HEK293 (cell line): ENCODE results near the gene DDT.

Experiments
- CTCF ChIA-PET: fragments of 350-600 bp; formaldehyde crosslinking; extraction: SDS; loops from one replicate; lab custom pipeline; 2021; ENCODE audit warnings: antibody characterized with exemption; lab: Yijun Ruan, JAX
- POLR2A ChIA-PET: fragments of 300-600 bp; formaldehyde crosslinking; extraction: SDS; loops from one replicate; lab custom pipeline; 2020; ENCODE audit warnings: antibody characterized with exemption, inconsistent platforms; lab: Yijun Ruan, JAX
- H3K27ac ChIP-seq: fragments of 200-500 bp; sonication (Bioruptor generic); 2 replicates; pipeline ENCODE4 v1.5.1; 2014; ENCODE audit warnings: low read depth, low read length, control low read depth, inconsistent platforms; ENCODE audit errors: extremely low read depth
- H3K36me3 ChIP-seq, 2 experiments: fragments of 200-500 bp in 1 of 2; sonication (Bioruptor generic) in 1 of 2; 1 replicate in 1 of 2; 2 replicates in 1 of 2; pipeline ENCODE4 v1.5.1; 2014 to 2017; ENCODE audit warnings: inconsistent platforms in 2 of 2, low read length in 2 of 2; ENCODE audit not compliant: control insufficient read depth in 2 of 2, insufficient read depth in 1 of 2
- H3K4me1 ChIP-seq: fragments of 200-500 bp; sonication (Bioruptor generic); 2 replicates; pipeline ENCODE4 v1.5.1; 2014; ENCODE audit warnings: mild to moderate bottlenecking, low read length, inconsistent platforms; ENCODE audit not compliant: control insufficient read depth, insufficient read depth
- H3K4me3 ChIP-seq: 2 replicates; pipeline ENCODE4 v1.5.1; 2011; ENCODE audit warnings: low read depth, mild to moderate bottlenecking, control low read depth, low read length, moderate library complexity
- H3K9me3 ChIP-seq: fragments of 200-500 bp; sonication (Bioruptor generic); 2 replicates; pipeline ENCODE4 v1.5.1; 2014; ENCODE audit warnings: low read depth, low read length, inconsistent platforms; ENCODE audit not compliant: control insufficient read depth, insufficient read depth
- GLI4 ChIP-seq: fragments of 450-650 bp; formaldehyde crosslinking; IDR thresholded peaks from 2 replicates; pipeline ENCODE4 v1.5.1; 2016; ENCODE audit warnings: missing biosample characterization, missing genetic modification characterization
- SCRT2 ChIP-seq: fragments of 450-650 bp; formaldehyde crosslinking; IDR thresholded peaks from 2 replicates; pipeline ENCODE4 v1.5.1; 2016; ENCODE audit warnings: missing biosample characterization, missing genetic modification characterization
- ZNF138 ChIP-seq: fragments of 450-650 bp; formaldehyde crosslinking; IDR thresholded peaks from 2 replicates; pipeline ENCODE4 v1.5.1; 2016; ENCODE audit warnings: missing biosample characterization, missing genetic modification characterization, borderline replicate concordance
- ZNF202 ChIP-seq: fragments of 450-650 bp; formaldehyde crosslinking; IDR thresholded peaks from 2 replicates; pipeline ENCODE4 v1.5.1; 2016; ENCODE audit warnings: missing biosample characterization, missing genetic modification characterization, borderline replicate concordance
- ZNF37A ChIP-seq: fragments of 450-650 bp; IDR thresholded peaks from 2 replicates; pipeline ENCODE4 v1.5.1; 2018; ENCODE audit warnings: missing biosample characterization, missing genetic modification characterization
- ZNF404 ChIP-seq: fragments of 450-650 bp; formaldehyde crosslinking; IDR thresholded peaks from 2 replicates; pipeline ENCODE4 v1.5.1; 2017; ENCODE audit warnings: missing biosample characterization, missing genetic modification characterization
- ZNF548 ChIP-seq: fragments of 450-650 bp; formaldehyde crosslinking; IDR thresholded peaks from 2 replicates; pipeline ENCODE4 v1.5.1; 2016; ENCODE audit warnings: missing biosample characterization, missing genetic modification characterization
- ZNF549 ChIP-seq: fragments of 450-650 bp; IDR thresholded peaks from 2 replicates; pipeline ENCODE4 v1.5.1; 2018; ENCODE audit warnings: missing biosample characterization, missing genetic modification characterization, mild to moderate bottlenecking, inconsistent platforms, moderate library complexity
- ZNF621 ChIP-seq: fragments of 450-650 bp; formaldehyde crosslinking; IDR thresholded peaks from 2 replicates; pipeline ENCODE4 v1.5.1; 2017; ENCODE audit warnings: missing biosample characterization, missing genetic modification characterization
- ZNF658 ChIP-seq: fragments of 450-650 bp; formaldehyde crosslinking; IDR thresholded peaks from 2 replicates; pipeline ENCODE4; 2016; ENCODE audit warnings: missing biosample characterization, missing genetic modification characterization
- TF ChIP-seq, protein P1 (sequence below): fragments of 450-650 bp; formaldehyde crosslinking; conservative IDR thresholded peaks from 2 replicates; pipeline ENCODE4 v1.5.1; 2016; ENCODE audit warnings: low read depth, missing biosample characterization, missing genetic modification characterization
- TF ChIP-seq, protein P2 (sequence below): fragments of 450-650 bp; formaldehyde crosslinking; IDR thresholded peaks from 2 replicates; pipeline ENCODE4 v1.5.1; 2017; ENCODE audit warnings: missing biosample characterization, missing genetic modification characterization
- TF ChIP-seq, protein P3 (sequence below): fragments of 450-650 bp; formaldehyde crosslinking; IDR thresholded peaks from 2 replicates; pipeline ENCODE4 v1.5.1; 2017; ENCODE audit warnings: missing biosample characterization, missing genetic modification characterization
- TF ChIP-seq, protein P4 (sequence below): fragments of 450-650 bp; formaldehyde crosslinking; IDR thresholded peaks from 2 replicates; pipeline ENCODE4 v1.5.1; 2016; ENCODE audit warnings: missing biosample characterization, missing genetic modification characterization

Gene DDT

DNA sequence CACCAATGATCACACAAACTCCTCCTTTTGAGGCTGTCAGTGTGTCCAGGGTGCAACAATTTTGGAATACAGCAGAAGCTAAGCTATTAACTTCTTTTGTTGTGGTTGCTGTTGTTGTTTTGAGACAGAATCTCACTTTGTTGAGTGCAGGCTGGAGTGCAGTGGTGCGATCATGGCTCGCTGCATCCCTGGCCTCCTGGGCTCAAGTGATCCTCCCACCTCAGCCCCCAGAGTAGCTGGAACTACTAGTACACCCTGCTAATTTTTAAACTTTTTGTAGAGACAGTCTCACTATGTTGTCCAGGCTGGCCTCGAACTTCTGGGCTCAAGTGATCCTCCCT is 35.3 kb downstream of the DDT start (continued):
- TF ChIP-seq, protein P1, sequence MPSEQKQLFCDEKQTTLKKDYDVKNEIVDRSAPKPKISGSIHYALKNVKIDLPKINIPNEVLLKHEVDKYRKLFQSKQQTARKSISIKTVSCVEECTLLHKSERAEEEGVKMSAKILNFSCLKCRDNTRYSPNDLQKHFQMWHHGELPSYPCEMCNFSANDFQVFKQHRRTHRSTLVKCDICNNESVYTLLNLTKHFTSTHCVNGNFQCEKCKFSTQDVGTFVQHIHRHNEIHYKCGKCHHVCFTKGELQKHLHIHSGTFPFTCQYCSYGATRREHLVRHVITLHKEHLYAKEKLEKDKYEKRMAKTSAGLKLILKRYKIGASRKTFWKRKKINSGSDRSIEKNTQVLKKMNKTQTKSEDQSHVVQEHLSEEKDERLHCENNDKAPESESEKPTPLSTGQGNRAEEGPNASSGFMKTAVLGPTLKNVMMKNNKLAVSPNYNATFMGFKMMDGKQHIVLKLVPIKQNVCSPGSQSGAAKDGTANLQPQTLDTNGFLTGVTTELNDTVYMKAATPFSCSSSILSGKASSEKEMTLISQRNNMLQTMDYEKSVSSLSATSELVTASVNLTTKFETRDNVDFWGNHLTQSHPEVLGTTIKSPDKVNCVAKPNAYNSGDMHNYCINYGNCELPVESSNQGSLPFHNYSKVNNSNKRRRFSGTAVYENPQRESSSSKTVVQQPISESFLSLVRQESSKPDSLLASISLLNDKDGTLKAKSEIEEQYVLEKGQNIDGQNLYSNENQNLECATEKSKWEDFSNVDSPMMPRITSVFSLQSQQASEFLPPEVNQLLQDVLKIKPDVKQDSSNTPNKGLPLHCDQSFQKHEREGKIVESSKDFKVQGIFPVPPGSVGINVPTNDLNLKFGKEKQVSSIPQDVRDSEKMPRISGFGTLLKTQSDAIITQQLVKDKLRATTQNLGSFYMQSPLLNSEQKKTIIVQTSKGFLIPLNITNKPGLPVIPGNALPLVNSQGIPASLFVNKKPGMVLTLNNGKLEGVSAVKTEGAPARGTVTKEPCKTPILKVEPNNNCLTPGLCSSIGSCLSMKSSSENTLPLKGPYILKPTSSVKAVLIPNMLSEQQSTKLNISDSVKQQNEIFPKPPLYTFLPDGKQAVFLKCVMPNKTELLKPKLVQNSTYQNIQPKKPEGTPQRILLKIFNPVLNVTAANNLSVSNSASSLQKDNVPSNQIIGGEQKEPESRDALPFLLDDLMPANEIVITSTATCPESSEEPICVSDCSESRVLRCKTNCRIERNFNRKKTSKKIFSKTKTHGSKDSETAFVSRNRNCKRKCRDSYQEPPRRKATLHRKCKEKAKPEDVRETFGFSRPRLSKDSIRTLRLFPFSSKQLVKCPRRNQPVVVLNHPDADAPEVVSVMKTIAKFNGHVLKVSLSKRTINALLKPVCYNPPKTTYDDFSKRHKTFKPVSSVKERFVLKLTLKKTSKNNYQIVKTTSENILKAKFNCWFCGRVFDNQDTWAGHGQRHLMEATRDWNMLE (tag by site-specific recombination), result no peak
- TF ChIP-seq ZNF549 (tag by site-specific recombination), result no peak

DNA sequence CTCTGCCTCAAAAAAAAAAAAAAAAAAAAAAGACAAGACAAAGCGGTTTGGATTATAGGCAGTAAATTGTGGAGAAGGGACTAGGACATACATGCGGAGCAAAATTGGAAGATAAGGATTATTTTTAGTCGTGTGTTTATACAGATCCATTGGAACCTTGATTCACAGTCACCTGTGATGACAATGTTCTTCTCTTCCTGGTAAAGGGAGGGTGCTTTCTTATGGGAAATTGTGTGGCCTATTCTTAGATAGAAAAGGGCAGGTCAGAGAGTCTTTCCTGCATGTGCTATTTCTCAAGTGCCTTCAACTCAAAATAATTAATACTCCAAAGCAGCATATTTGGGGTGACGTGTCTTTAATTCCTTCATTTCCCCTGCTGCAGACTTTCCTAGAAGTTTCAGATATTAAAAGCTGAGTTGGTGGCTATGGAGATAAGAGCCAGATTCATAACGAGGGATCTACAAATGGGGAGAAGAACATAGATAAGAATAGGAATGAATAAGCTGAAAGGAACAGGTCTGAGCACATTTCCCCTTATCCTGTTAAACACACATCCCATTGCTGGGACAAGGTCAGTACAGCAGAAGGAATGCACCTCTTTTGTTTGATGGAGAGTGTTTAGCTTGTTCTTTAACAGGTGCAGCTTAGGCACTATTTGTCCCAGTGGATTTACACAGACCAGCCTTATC is 35.8 kb downstream of the DDT start:
- Histone ChIP-seq H3K4me3 (no peak overlapping the region), H3K36me3 (no peaks in the 10 kb centered on the region), H3K9me3 (no peaks in the 10 kb centered on the region), H3K4me1 (no peaks in the 10 kb centered on the region), H3K27ac (no peak overlapping the region)
- POLR2A ChIA-PET, result interaction anchor here (0.7 to 1.1 kb wide), 2 partner anchors 25 to 307 kb away, joined by 3 to 4 read pairs; no protein-coding TSS in a partner anchor
- TF ChIP-seq ZNF404 (tag by site-specific recombination) (no peak), ZNF658 (no peak), SCRT2 (tag by site-specific recombination) (no peak), ZNF548 (tag by site-specific recombination) (no peak), ZNF37A (tag by site-specific recombination) (no peak), ZNF138 (tag by site-specific recombination) (no peak), GLI4 (tag by site-specific recombination) (no peak), ZNF202 (no peak), ZNF621 (tag by site-specific recombination) (no peak)
- TF ChIP-seq, protein P2, sequence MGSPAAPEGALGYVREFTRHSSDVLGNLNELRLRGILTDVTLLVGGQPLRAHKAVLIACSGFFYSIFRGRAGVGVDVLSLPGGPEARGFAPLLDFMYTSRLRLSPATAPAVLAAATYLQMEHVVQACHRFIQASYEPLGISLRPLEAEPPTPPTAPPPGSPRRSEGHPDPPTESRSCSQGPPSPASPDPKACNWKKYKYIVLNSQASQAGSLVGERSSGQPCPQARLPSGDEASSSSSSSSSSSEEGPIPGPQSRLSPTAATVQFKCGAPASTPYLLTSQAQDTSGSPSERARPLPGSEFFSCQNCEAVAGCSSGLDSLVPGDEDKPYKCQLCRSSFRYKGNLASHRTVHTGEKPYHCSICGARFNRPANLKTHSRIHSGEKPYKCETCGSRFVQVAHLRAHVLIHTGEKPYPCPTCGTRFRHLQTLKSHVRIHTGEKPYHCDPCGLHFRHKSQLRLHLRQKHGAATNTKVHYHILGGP (tag by site-specific recombination), result no peak
- TF ChIP-seq, protein P3, sequence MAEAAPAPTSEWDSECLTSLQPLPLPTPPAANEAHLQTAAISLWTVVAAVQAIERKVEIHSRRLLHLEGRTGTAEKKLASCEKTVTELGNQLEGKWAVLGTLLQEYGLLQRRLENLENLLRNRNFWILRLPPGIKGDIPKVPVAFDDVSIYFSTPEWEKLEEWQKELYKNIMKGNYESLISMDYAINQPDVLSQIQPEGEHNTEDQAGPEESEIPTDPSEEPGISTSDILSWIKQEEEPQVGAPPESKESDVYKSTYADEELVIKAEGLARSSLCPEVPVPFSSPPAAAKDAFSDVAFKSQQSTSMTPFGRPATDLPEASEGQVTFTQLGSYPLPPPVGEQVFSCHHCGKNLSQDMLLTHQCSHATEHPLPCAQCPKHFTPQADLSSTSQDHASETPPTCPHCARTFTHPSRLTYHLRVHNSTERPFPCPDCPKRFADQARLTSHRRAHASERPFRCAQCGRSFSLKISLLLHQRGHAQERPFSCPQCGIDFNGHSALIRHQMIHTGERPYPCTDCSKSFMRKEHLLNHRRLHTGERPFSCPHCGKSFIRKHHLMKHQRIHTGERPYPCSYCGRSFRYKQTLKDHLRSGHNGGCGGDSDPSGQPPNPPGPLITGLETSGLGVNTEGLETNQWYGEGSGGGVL (tag by site-specific recombination), result no peak
- TF ChIP-seq, protein P4, sequence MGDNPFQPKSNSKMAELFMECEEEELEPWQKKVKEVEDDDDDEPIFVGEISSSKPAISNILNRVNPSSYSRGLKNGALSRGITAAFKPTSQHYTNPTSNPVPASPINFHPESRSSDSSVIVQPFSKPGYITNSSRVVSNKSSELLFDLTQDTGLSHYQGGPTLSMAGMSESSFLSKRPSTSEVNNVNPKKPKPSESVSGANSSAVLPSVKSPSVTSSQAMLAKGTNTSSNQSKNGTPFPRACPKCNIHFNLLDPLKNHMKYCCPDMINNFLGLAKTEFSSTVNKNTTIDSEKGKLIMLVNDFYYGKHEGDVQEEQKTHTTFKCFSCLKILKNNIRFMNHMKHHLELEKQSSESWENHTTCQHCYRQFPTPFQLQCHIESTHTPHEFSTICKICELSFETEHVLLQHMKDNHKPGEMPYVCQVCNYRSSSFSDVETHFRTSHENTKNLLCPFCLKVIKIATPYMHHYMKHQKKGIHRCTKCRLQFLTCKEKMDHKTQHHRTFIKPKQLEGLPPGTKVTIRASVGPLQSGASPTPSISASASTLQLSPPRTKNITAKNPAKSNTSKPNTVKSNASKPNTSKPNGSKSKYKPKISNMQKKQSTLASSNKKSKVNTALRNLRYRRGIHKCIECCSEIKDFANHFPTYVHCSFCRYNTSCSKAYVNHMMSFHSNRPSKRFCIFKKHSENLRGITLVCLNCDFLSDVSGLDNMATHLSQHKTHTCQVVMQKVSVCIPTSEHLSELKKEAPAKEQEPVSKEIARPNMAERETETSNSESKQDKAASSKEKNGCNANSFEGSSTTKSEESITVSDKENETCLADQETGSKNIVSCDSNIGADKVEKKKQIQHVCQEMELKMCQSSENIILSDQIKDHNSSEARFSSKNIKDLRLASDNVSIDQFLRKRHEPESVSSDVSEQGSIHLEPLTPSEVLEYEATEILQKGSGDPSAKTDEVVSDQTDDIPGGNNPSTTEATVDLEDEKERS, result no peak
- CTCF ChIA-PET, result interaction anchor here (0.5 to 1.1 kb wide), 3 partner anchors 9 to 336 kb away, joined by 3 to 7 read pairs (median 5); no protein-coding TSS in a partner anchor
